Measurements from ENCODE around the gene TPP1. TPM values are rescaled to one million over a fixed set of nuclear protein-coding genes. Genes with fewer than 3 reads are reported as not detected.

TPP1 gene
- polyA plus RNA-seq, 3 donors, result 111 to 131 (median 118) TPM

- no peak for DNase-seq (ENCODE audit: low read depth in 3 of 3, low spot score in 2 of 3)
These were observed 28.6 kb upstream of the TPP1 start for GRCh38 chr11:6647836-6648235.

- DNase-seq (ENCODE audit: low read depth in 3 of 3, low spot score in 2 of 3), result no peak
These were observed 27.9 kb upstream of the TPP1 start for GRCh38 chr11:6646918-6647679.

DNA sequence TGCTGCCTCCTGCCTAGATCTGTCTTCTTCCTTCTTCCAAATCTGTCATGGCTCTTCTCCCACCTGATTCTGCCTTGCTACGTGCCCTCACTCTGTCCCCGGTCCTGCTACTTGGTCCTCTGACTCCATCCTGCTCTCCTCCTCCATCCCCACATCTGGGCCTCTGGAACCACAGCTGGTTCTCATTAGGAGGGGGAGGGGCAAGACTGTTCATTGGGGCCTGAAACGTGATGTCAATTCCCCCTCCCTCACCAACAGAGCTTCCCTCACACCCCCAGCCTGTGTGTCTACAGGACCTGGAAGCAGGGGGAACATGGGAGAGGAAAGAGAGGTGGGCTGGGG is 27.3 kb upstream of the TPP1 start:
- peak in 1 of 3 donors; percentile 63 for DNase-seq (ENCODE audit: low read depth in 3 of 3, low spot score in 2 of 3)

DNA sequence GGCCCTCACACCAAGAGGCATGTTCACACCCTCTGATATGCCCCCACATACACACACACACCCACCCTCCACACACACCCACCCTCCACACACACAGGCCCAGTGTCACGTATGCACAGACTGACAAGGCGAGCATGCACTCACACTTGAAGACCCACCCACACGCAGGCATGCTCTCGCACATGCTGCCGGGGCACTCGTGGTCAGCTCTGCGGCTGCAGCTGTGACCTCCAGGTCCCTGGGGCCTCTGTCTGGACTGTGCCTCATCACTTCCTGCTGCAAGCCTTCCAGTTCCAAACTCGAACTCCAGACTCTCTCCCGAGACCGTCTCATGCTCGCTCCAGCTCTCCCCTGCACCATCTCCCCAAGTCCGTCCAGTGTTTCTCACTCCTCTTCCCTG is 26.8 kb upstream of the TPP1 start:
- no peak for DNase-seq (ENCODE audit: low read depth in 3 of 3, low spot score in 2 of 3)

DNA sequence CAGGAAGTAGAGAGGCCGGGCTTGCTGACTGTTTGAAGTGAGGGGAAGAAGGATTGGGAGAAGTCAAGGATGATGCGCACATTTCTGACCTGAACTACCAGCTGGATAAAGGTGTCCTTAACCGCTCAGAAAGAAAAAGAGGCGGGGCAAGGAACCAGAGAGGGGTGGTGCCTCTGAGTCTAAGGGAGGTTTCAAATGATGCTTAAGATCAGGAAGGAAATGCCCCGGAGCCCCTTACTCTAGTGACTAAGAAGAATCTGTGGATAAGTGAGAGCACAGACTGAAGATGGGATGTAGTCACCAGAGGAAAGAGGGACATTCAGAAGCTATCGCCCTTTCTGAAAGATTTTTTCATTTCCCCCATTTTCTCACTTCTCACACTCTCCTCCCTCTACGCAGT is 23.7 kb upstream of the TPP1 start:
- no peak for DNase-seq (ENCODE audit: low read depth in 3 of 3, low spot score in 2 of 3)

DNA sequence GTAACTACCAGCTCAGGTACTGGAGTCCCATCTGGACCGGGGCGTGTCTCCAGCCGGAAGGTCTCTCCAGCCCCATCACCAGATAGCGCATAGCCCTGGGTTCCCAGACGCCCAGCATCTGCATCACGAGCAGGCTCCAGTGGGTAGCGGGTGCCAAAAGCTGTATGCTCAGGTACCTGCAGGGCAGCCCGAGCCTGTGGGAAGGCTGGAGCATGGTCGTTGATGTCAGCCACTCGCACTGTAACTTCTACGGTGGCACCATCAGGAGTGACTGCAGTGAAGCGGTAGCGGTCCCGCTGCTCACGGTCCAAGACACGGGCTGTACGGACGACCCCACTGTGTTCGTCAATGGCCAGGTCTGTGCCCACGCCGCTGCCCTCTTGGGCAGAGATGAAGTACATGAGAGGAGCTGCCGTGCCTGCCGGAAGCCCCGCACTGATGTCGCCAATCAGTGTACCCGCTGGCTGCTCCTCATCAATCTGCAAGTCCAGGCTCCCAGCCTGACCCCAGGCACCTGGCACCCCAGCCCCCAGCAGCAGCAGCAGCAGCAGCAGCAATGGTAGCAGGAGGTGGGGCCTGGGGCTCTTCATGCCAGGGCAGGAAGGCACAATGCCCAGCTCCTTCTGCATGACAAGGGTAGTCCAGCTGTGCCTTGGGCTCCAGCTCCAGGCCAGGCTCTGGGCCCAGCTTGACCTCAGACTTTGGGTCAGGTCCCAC is 21.9 kb upstream of the TPP1 start:
- no peak for DNase-seq (ENCODE audit: low read depth in 3 of 3, low spot score in 2 of 3)

- no peak for DNase-seq (ENCODE audit: low read depth in 3 of 3, low spot score in 2 of 3)
These were observed 21.1 kb upstream of the TPP1 start for GRCh38 chr11:6640036-6640984.

- no peak for DNase-seq (ENCODE audit: low read depth in 3 of 3, low spot score in 2 of 3)
These were observed 19.2 kb upstream of the TPP1 start for GRCh38 chr11:6638429-6638828.

DNA sequence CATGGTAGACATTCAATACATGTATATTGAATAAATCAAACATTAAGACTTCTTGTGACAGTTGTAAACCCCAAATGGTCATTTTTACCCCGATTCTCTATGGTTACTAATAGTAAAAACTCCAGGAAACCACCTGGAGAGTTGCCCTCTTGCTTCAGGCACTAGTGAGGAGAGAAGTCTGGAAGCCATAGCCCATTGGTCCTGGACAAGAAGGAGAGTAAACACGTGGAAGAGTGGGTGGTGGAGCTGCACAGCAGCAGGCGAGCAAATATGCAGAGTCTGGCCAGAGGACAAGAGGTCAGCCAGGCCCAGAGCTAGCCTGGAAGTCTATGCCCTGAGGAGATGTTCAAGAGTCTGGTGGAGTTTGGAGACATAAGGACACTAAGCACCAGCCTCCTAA is 18.6 kb upstream of the TPP1 start:
- no peak for DNase-seq (ENCODE audit: low read depth in 3 of 3, low spot score in 2 of 3)

GRCh38 chr11:6636480-6636879 is 17.3 kb upstream of the TPP1 start:
- DNase-seq (ENCODE audit: low read depth in 3 of 3, low spot score in 2 of 3), result no peak

DNA sequence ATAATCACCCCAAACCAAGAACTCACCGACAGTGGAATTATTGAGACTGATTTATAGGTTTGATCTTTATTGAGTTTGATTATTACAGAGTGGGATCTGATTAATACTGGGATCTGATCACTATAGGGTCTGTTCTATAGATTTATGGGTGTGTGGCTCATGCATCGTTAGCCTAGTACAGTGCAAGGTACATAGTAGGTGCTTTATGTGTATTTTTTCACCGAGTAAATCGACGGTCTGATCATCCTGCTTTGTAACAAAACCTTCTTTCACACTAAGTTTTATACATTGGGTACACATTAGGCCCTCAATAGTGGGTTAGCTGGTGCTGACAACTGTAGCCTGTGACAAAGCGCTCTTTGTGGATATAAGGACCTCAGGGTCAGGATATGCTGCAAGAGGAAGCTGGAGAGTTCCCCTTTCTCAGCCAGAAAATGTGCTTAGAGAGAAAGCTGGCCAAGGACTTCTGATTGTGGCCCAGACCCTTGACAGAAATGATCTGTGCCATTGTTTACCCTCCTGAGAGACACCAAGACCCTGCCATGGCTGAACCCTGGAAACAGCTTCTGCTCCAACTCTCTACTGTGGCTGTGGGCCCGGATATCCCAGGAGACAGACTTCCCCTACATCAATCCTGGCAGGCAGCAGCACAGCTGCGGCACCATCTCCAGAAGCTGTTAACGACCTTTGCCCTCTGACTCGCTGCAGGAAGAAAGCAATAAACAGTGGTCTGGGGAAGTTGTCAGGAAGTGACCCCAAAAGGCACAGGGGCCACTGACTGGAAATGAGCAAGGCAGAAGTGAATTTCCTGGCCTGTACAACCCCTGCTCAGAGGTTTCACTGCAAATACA is 16.1 kb upstream of the TPP1 start:
- no peak for DNase-seq (ENCODE audit: low read depth in 3 of 3, low spot score in 2 of 3)

DNA sequence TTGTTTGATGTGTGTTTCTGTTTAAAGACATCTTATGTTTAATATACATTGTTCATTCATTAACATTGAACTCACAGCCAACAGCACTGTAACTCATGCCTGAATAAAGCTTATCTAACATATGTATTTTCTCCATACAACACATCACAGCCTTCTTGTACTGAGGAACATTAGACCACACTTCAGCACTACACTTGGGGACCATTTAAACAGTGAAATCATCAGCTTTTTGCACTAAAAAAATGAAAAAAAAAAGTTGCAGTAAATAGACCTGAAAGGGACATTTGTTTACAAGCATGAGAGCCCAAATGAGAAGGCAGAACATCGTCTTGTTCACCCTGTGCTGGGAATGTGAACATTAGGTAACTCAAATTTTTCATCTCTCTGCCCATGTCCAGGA is 15.3 kb upstream of the TPP1 start:
- DNase-seq (ENCODE audit: low read depth in 3 of 3, low spot score in 2 of 3), result no peak

GRCh38 chr11:6633422-6634408 is 14.5 kb upstream of the TPP1 start:
- DNase-seq (ENCODE audit: low read depth in 3 of 3, low spot score in 2 of 3), result no peak

GRCh38 chr11:6632116-6633073 is 13.2 kb upstream of the TPP1 start:
- no peak for DNase-seq (ENCODE audit: low read depth in 3 of 3, low spot score in 2 of 3)

DNA sequence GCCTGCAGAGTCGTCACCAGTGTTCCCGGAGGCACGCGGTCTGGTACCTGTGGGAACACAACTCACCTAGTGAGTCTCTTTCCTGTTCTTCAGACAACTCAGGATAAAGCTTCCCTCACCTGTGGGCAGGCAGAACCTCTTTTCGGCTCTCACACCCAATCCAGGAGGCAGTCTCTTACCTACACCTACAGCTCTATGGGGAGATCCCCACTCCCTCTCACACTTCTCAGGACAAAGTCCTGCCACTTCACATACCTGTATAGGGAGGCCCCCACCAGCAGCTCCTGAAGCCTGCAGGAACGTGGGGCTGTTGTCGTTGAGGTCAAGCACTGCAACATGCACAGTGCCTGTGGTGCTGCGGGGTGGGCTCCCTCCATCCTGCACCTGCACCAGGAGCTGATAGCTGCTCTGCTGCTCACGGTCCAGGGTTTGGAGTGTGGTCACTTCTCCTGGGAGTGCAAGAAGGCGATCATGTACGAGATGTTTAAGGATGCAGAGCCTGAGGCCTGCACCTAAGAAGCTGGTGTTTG is 12.2 kb upstream of the TPP1 start:
- no peak for DNase-seq (ENCODE audit: low read depth in 3 of 3, low spot score in 2 of 3)

DNA sequence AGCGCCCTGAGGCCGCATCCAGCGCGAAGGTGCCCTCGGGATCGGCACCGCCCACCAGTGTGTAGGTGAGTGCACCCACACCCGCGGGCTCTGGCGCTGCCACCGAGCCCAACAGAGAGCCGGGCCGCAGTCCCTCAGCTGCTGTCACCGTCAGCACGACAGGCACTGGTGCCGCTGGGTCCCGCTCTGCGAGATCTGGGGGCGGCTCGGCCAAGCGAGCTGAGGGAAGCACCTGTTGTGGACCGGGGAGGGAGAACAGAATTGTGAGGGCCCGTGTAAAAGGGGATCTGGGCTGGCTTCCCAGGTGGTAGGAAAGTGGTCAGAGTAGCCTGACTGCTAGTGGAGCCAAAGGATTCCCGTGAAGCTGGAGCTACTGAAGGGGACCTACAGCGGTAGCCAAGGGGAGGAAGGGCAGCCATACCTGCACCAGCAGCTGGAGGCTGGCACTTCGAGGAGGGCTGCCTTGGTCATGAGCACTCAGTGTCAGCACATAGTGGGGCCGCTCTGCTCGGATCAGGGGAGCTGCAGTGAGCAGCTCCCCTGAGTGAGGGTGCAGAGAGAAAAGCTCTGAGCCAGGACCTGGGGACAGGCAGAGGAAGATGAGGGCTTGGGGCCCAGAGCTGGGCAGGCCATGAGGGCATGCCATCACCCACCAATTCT is 11.5 kb upstream of the TPP1 start:
- DNase-seq (ENCODE audit: low read depth in 3 of 3, low spot score in 2 of 3), result no peak

GRCh38 chr11:6629892-6630631 is 10.8 kb upstream of the TPP1 start:
- DNase-seq (ENCODE audit: low read depth in 3 of 3, low spot score in 2 of 3), result no peak

All from right renal cortex interstitium (tissue), 3 donors.